Hematopoietic multipotent progenitor cell treated with erythropoietin and hydrocortisone succinate and interleukin-3 and kit ligand, for 17 days (in vitro differentiated cells): Measurements from ENCODE around the gene MAP7.

Source experiments
- DNase-seq: peaks from one replicate; pipeline ENCODE4 v3.0.0-alpha.2; 2015; ENCODE audit warnings: low spot score

The MAP7 gene

GRCh38 chr6:136529710-136530109 is 20.5 kb downstream of the MAP7 start:
- no peak for DNase-seq

- DNase-seq: no peak
Observed at GRCh38 chr6:136528477-136528876, 21.7 kb downstream of the MAP7 start.

- DNase-seq: no peak
Observed at GRCh38 chr6:136527831-136528230, 22.4 kb downstream of the MAP7 start.

GRCh38 chr6:136526937-136527336 is 23.3 kb downstream of the MAP7 start:
- DNase-seq: no peak

GRCh38 chr6:136526196-136526930 is 23.9 kb downstream of the MAP7 start:
- no peak for DNase-seq

GRCh38 chr6:136525586-136526195 is 24.5 kb downstream of the MAP7 start:
- DNase-seq: no peak

GRCh38 chr6:136524936-136525413 is 25.2 kb downstream of the MAP7 start:
- DNase-seq: no peak

- DNase-seq: no peak
Observed at GRCh38 chr6:136524339-136524935, 25.8 kb downstream of the MAP7 start.

- DNase-seq: no peak
Observed at GRCh38 chr6:136523196-136523595, 27.0 kb downstream of the MAP7 start.

- no peak for DNase-seq
Observed at GRCh38 chr6:136522636-136523035, 27.6 kb downstream of the MAP7 start.

GRCh38 chr6:136521911-136522310 is 28.3 kb downstream of the MAP7 start:
- DNase-seq: no peak

GRCh38 chr6:136521427-136521826 is 28.8 kb downstream of the MAP7 start:
- DNase-seq: no peak

- DNase-seq: no peak
Observed at GRCh38 chr6:136520517-136520916, 29.7 kb downstream of the MAP7 start.

GRCh38 chr6:136517582-136517981 is 32.6 kb downstream of the MAP7 start:
- no peak for DNase-seq

- DNase-seq: no peak
Observed at GRCh38 chr6:136517002-136517401, 33.2 kb downstream of the MAP7 start.

GRCh38 chr6:136514591-136514990 is 35.6 kb downstream of the MAP7 start:
- DNase-seq: no peak

- no peak for DNase-seq
Observed at GRCh38 chr6:136511926-136512325, 38.3 kb downstream of the MAP7 start.

- no peak for DNase-seq
Observed at GRCh38 chr6:136511397-136511796, 38.8 kb downstream of the MAP7 start.

GRCh38 chr6:136510782-136511181 is 39.4 kb downstream of the MAP7 start:
- DNase-seq: no peak

GRCh38 chr6:136510299-136510698 is 39.9 kb downstream of the MAP7 start:
- no peak for DNase-seq

- no peak for DNase-seq
Observed at GRCh38 chr6:136508725-136509392, 41.4 kb downstream of the MAP7 start.

GRCh38 chr6:136506124-136506799 is 44.0 kb downstream of the MAP7 start:
- no peak for DNase-seq
